ENCODE measurements around the gene SETBP1. TPM values are rescaled to one million over a fixed set of nuclear protein-coding genes. Genes with fewer than 3 reads are reported as not detected.

The SETBP1 gene
- total RNA-seq, 2 donors from 2014 or later: 17.3 to 20.1 TPM

- Histone ChIP-seq H3K27me3 (ENCODE audit: control insufficient read depth, insufficient read depth, low read length, poor library complexity, severe bottlenecking) (no peaks in the 10 kb centered on the region), H3K36me3 (ENCODE audit: control insufficient read depth, insufficient read depth, low read length) (no peaks in the 10 kb centered on the region), H3K4me1 (ENCODE audit: control insufficient read depth, insufficient read depth, low read length) (peaks cover 18% of the 10 kb centered on the region), H3K9ac (ENCODE audit: extremely low read depth, low read length, poor library complexity, severe bottlenecking) (no peak overlapping the region), H3K9me3 (ENCODE audit: control insufficient read depth, low read length) (no peaks in the 10 kb centered on the region), H3K27ac (ENCODE audit: low read depth, low read length) (no peak overlapping the region), H3K4me3 (ENCODE audit: low read length) (no peak overlapping the region)
- peaks cover 58% of the 10 kb centered on the region for H3K4me1 Mint-ChIP-seq
- H3K27ac Mint-ChIP-seq: no peak overlapping the region
- DNase-seq: no peak
- H3K36me3 Mint-ChIP-seq (ENCODE audit: low read depth): no peaks in the 10 kb centered on the region
- 90 to 95% methylated on average over 4 to 8 of the region's 8 CpGs for WGBS, 2 experiments (ENCODE audit: insufficient coverage in 1 of 2, insufficient read length in 1 of 2)
- H3K9me3 Mint-ChIP-seq: no peaks in the 10 kb centered on the region
- no peak for TF ChIP-seq CTCF (conservative IDR thresholded peaks at IDR 0.05)
- no peaks in the 10 kb centered on the region for H3K27me3 Mint-ChIP-seq (ENCODE audit: insufficient read depth)
- no peak overlapping the region for H3K4me3 Mint-ChIP-seq
Observed at GRCh38 chr18:44733069-44733753, 52.5 kb downstream of the SETBP1 start.

GRCh38 chr18:44733754-44734465, 53.2 kb downstream of the SETBP1 start:
- no peaks in the 10 kb centered on the region for H3K27me3 Mint-ChIP-seq (ENCODE audit: insufficient read depth)
- DNase-seq: no peak
- H3K4me3 Mint-ChIP-seq: no peak overlapping the region
- no peaks in the 10 kb centered on the region for H3K36me3 ChIP-seq (ENCODE audit: control insufficient read depth, insufficient read depth, low read length)
- WGBS, 2 experiments (ENCODE audit: insufficient coverage in 1 of 2, insufficient read length in 1 of 2): 94 to 95% methylated on average over 3 of the region's 3 CpGs
- H3K4me1 ChIP-seq (ENCODE audit: control insufficient read depth, insufficient read depth, low read length): peaks cover 11% of the 10 kb centered on the region
- TF ChIP-seq CTCF (conservative IDR thresholded peaks at IDR 0.05): no peak
- no peaks in the 10 kb centered on the region for H3K9me3 ChIP-seq (ENCODE audit: control insufficient read depth, low read length)
- H3K27ac ChIP-seq (ENCODE audit: low read depth, low read length): no peak overlapping the region
- no peaks in the 10 kb centered on the region for H3K27me3 ChIP-seq (ENCODE audit: control insufficient read depth, insufficient read depth, low read length, poor library complexity, severe bottlenecking)
- no peak overlapping the region for H3K9ac ChIP-seq (ENCODE audit: extremely low read depth, low read length, poor library complexity, severe bottlenecking)
- H3K4me3 ChIP-seq (ENCODE audit: low read length): no peak overlapping the region
- no peak overlapping the region for H3K27ac Mint-ChIP-seq
- H3K36me3 Mint-ChIP-seq (ENCODE audit: low read depth): no peaks in the 10 kb centered on the region
- peaks cover 53% of the 10 kb centered on the region for H3K4me1 Mint-ChIP-seq
- H3K9me3 Mint-ChIP-seq: no peaks in the 10 kb centered on the region

GRCh38 chr18:44735096-44735495, 54.4 kb downstream of the SETBP1 start:
- H3K27me3 Mint-ChIP-seq (ENCODE audit: insufficient read depth): no peaks in the 10 kb centered on the region
- peaks cover 46% of the 10 kb centered on the region for H3K4me1 Mint-ChIP-seq
- H3K36me3 ChIP-seq (ENCODE audit: control insufficient read depth, insufficient read depth, low read length): no peaks in the 10 kb centered on the region
- no peak for DNase-seq
- no peak for TF ChIP-seq CTCF (conservative IDR thresholded peaks at IDR 0.05)
- H3K27me3 ChIP-seq (ENCODE audit: control insufficient read depth, insufficient read depth, low read length, poor library complexity, severe bottlenecking): no peaks in the 10 kb centered on the region
- H3K27ac ChIP-seq (ENCODE audit: low read depth, low read length): no peak overlapping the region
- peaks cover 5% of the 10 kb centered on the region for H3K36me3 Mint-ChIP-seq (ENCODE audit: low read depth)
- H3K4me3 ChIP-seq (ENCODE audit: low read length): no peak overlapping the region
- no peak overlapping the region for H3K9ac ChIP-seq (ENCODE audit: extremely low read depth, low read length, poor library complexity, severe bottlenecking)
- H3K9me3 ChIP-seq (ENCODE audit: control insufficient read depth, low read length): no peaks in the 10 kb centered on the region
- H3K4me1 ChIP-seq (ENCODE audit: control insufficient read depth, insufficient read depth, low read length): peaks cover 7% of the 10 kb centered on the region
- H3K27ac Mint-ChIP-seq: no peak overlapping the region
- no peaks in the 10 kb centered on the region for H3K9me3 Mint-ChIP-seq
- no peak overlapping the region for H3K4me3 Mint-ChIP-seq

Data from endodermal cell (in vitro differentiated cells).